HG03060 (cell line): ENCODE results near the gene KRT8.
"Not testable (repeated sequence)": the region's sequence is repeated elsewhere in the genome, so short reads cannot be mapped to it uniquely, and the experiment has no call there.

Experiments used
- ATAC-seq: cut with Tn5 transposase; IDR thresholded peaks from one replicate; pipeline ENCODE4 v1.9.1; 2021; ENCODE audit warnings: low read depth, moderate number of reproducible peaks; ENCODE audit not compliant: unreplicated experiment

Gene KRT8

DNA sequence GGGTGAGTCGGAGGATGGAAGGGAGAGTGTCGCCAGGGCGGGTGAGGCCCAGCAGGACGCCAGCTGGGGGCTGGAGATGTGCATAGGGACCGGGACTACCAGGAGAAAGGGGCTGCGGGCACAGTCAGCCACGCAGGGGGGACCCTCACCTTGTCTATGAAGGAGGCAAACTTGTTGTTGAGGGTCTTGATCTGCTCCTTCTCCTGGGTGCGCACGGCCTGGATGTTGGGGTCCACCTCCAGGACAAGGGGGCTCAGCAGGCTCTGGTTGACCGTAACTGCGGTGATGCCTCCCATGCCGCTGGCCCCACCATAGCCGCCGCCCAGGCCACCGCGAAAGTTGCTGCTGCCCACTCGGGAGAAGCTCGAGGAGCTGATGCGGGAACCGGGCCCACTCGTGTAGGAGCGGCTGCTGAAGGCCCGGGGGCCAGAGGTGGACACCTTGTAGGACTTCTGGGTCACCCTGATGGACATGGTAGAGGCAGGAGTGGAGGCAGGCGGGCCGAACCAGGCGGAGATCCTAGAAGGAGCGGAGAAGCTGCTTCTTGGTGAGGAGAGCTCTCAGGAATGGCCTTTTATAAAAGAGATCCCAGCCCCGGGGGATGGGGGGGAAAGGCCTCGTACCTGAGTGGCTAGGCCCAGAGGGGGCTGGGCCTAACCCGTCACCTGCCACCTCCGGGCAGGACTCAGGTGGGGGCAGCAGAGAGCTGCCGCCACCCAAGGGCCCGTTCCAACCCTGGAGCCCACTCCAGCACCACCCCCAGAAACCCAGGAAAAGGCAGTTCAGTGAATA, at the start of gene KRT8:
Gene KRT8 (minus strand): TSS at position 568 of the 792 bp plus-strand sequence. CDS start 95 bp downstream, at position 473.
- ATAC-seq: not testable (repeated sequence)

GRCh38 chr12:52953181-52953841, 48.4 kb upstream of the KRT8 start:
- ATAC-seq: no peak

DNA sequence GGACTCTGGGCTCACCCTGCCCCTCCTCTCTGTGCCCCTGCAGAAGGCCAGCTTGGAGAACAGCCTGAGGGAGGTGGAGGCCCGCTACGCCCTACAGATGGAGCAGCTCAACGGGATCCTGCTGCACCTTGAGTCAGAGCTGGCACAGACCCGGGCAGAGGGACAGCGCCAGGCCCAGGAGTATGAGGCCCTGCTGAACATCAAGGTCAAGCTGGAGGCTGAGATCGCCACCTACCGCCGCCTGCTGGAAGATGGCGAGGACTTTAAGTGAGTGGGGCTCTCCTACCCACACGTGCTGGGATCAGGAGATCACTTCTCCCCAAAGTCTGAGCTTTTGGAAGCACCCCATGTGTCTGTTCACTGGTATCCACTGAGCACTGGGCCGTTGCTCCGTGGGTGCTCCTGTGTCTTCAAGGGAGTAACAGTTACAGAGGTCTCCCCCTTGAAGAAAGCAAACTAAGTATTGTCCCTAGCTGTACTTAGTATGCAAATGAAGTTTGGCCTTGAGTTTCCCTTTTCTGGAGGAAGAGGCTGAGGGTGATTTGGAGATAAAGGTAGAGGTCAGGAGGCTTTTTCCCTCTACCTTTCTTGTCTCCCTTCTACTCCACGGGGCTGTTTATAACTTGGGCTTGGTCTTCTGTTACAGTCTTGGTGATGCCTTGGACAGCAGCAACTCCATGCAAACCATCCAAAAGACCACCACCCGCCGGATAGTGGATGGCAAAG, 47.4 kb upstream of the KRT8 start:
- ATAC-seq: no peak

DNA sequence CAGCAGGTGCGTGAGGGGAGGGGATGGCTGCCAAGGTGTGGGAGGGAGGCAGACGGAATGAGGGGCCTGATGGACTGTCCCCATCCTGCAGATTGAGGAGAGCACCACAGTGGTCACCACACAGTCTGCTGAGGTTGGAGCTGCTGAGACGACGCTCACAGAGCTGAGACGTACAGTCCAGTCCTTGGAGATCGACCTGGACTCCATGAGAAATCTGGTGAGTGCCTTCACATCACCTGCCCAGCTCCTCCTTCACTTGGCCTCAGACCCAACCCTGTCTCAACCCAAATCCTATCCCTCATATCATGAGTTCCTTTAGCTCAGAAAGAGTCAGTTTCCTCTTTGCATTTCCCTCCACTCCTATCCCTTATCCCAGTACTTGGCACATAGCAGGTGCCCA, 46.8 kb upstream of the KRT8 start:
- ATAC-seq: no peak

GRCh38 chr12:52951126-52951525, 46.2 kb upstream of the KRT8 start:
- no peak for ATAC-seq

DNA sequence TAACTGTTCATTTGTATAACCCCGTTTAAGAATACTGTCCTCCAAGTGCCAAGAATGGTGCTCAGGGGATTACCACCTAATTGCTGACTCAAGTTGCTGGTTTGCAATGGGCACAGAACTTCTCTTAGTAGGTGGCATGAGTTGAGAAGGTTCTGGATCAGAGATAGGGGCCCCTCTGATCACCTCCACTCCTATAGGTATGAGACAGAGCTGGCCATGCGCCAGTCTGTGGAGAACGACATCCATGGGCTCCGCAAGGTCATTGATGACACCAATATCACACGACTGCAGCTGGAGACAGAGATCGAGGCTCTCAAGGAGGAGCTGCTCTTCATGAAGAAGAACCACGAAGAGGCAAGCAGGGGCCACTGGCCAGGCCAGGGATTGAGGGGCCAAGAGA, 45.7 kb upstream of the KRT8 start:
- no peak for ATAC-seq

- no peak for ATAC-seq
Measured at GRCh38 chr12:52949413-52950331, 44.8 kb upstream of the KRT8 start.

DNA sequence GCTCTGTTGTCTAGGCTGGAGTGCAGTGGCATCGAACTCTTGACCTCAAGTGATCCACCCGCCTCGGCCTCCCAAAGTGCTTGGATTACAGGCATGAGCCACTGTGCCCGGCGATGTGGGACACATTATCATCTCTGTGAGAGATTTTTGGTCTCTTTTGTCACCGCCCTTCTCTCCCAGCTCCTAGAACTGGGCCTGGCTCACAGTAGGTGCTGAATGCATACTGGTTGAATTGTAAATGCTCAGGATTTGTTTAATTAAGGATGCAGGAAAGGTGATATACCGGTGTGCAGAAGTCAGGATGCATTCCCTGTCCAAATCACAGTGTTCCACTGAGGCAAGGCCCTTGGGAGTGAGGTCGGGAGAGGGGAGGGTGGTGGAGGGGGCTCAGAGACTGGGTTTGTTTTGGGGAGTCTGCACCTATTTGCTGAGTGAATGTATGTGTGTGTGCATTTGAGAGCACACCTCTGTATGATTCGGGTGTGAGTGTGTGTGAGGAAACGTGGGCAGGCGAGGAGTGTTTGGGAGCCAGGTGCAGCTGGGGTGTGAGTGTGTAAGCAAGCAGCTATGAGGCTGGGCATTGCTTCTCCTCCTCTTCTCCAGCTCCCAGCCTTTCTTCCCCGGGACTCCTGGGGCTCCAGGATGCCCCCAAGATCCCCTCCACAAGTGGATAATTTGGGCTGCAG, 43.0 kb upstream of the KRT8 start:
- ATAC-seq: no peak

DNA sequence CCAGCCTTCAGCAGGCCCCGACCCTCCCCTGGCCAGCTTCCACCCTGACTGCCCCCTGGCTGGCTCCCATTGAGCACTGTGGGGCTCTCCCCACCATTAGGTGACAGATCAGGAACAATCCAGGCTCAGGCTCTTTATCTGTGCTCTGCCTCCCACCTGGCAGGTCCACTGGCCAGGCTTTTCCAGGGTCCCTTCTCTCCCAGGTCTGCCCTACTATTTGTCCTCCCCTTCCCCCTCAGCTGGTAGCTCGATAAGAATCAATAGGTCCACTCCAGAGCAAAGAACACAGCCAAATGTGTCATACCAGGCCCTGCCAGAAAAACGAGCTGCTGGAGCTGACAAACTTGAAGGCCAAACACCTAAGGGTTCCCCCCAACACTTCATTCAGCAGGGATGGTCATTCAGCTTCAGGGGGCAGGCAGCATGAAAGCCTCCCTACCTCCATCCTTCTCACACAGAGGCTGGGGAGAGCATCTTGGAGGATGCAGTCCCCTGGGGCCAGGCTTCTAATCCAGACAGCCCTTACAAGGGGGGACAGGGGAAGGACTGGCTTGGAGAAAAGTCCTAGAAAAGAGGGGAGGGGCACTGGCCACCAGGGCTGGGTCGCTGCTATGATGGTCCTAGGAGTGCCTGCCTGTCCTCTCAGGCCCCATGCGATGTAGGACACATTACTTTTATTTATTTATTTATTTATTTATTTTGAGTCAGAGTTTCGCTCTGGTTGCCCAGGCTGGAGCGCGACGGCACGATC, 42.1 kb upstream of the KRT8 start:
- no peak for ATAC-seq

DNA sequence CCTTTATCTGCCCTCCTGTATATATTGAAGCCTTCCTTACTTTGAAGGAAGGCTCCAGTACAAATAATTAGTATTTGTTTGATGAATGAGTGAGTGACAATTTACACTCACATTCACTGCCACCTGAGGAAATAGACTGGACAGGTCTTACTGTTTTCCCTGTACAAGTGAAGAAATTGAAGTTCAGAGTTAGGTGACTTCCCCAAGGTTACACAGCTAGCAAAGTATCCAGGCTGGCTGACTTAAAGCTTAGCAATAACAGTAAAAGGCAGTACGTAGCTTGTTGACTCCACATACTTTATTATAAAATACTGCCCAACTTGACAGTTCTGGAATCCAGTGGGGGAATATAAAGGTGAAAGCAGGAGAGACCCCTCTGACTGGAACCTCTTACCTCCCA, 41.5 kb upstream of the KRT8 start:
- no peak for ATAC-seq

DNA sequence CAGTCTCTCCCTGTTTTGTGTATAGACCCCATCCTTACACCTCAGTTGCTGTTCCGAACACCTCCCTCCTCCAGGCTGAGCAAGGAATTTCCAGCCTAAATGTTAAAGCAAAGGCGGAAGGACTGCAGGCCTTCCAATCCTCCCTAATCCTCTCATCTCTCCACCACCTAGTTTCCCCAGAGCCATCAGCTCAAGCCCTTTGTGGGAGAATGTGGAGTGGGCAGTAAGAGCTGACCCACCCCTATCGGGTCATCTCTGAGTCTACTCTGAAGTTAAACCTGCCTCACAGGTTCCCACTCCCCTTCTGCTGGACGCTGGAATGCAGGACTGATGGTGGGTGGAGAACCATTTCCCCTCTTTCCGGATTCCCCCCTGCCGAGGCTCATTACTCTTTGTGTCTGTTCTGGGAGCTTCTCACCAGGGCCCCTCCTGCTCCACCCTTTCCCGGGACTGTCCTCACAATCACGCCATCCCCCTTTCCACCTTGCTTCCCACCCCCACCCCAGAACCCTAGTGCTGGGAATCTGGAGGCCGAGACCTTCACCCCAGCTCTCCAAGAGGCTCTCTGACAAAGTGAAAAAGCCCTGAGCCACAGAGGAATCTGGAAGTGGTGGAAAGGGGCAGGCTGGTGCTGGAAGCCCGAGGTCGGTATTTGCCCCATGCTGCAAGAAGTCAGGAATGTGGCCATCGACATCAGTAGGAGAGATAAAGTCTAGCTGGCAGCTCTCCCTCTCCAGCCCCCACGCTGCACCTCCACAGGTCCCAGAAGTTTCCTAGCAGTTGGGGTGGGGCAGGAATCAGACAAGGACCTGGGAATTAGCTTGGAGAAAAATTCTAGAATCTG, 40.7 kb upstream of the KRT8 start:
- ATAC-seq: no peak

DNA sequence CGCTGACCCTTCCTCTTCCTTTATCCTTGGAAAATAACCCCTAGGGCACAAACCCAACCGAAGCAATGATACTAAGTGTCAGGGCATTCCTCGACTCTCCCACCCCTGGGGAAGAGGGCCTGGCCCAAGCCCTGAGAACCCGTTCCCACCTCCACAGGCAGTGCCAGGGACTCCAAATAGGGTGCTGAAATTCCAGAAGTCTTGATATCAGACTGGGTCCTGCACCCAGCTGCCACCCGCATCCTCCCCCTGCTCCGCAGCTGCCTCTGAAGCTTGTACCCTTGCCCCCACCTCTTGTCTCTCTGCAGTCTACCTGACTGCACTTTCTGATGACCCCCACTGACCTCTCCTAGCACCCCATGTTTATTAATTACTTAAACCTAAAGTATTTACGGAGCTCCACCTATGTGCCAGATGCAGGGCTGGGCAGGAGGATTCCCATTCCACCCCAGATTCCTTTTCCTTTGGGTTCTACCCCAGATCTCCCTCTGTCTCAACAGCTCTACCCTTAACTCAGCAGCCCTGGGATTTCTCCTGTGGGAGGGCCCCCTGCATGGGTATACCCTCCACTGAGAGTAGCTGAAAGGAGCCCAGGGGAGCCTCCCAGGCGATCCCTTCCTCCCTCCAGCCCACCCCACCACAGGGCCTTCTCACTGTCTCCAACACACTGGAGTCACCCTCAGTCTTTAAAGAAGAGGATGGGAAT, 40.0 kb upstream of the KRT8 start:
- ATAC-seq: no peak

- ATAC-seq: no peak
Measured at GRCh38 chr12:52942901-52943181, 38.0 kb upstream of the KRT8 start.

- ATAC-seq: no peak
Measured at GRCh38 chr12:52942066-52942900, 37.4 kb upstream of the KRT8 start.

DNA sequence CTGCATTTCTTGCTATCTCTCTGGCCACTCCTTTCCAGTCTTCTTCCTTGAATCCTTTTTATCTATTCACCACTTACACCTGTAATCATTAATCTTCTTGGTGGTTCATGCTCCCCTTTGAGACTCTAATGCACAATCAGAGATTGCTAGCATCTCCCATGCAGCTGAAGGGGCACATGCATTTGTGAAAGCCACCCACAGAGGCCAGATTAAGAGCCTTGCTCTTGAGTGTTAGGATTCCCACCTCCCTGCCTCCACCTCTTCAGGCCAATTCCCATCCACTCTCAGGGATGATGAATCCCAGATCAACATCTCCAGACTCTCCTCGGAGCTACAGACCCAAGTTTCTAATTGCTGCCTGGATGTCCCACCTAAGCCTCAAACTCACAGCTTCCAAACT, 24.7 kb upstream of the KRT8 start:
- no peak for ATAC-seq

- ATAC-seq: no peak
Measured at GRCh38 chr12:52927964-52928363, 23.1 kb upstream of the KRT8 start.

GRCh38 chr12:52926596-52927234, 21.8 kb upstream of the KRT8 start:
- no peak for ATAC-seq
